ENCODE measurements around the gene ABHD11.

- TF ChIP-seq CTCF (conservative IDR thresholded peaks at IDR 0.05), result no peak
- no peak for TF ChIP-seq ZFX (IDR thresholded peaks at IDR 0.05)
These were observed 15.8 kb downstream of the ABHD11 start for GRCh38 chr7:73722785-73723184.

All from C4-2B (cell line).